ENCODE data around the gene ROBO3.

The ROBO3 gene

GRCh38 chr11:124877910-124878758 lies 12.9 kb downstream of the ROBO3 start:
- no peaks in the 10 kb centered on the region for H3K36me3 ChIP-seq
- no peak overlapping the region for H3K4me3 ChIP-seq (ENCODE audit: low read depth in 1 of 2, low read length in 1 of 2)
- TF ChIP-seq CTCF (IDR thresholded peaks at IDR 0.05): no peak
- no peak overlapping the region for H3K27ac ChIP-seq
- H3K9me3 ChIP-seq: no peaks in the 10 kb centered on the region
- peaks cover 65% of the 10 kb centered on the region for H3K27me3 ChIP-seq
- H3K4me1 ChIP-seq (ENCODE audit: control insufficient read depth in 1 of 2, insufficient read depth in 1 of 2, low read depth in 1 of 2, low read length in 1 of 2): peaks cover 9 to 17% of the 10 kb centered on the region in 2 experiments

GRCh38 chr11:124878759-124879492 lies 13.7 kb downstream of the ROBO3 start:
- Histone ChIP-seq H3K27ac (no peak overlapping the region), H3K27me3 (peaks cover 57% of the 10 kb centered on the region), H3K9me3 (no peaks in the 10 kb centered on the region), H3K36me3 (no peaks in the 10 kb centered on the region), H3K4me3 (ENCODE audit: low read depth in 1 of 2, low read length in 1 of 2) (no peak overlapping the region), H3K4me1 (ENCODE audit: control insufficient read depth in 1 of 2, insufficient read depth in 1 of 2, low read depth in 1 of 2, low read length in 1 of 2) (peaks cover 9 to 17% of the 10 kb centered on the region in 2 experiments)
- no peak for TF ChIP-seq CTCF (IDR thresholded peaks at IDR 0.05)

GRCh38 chr11:124879493-124880289 lies 14.5 kb downstream of the ROBO3 start:
- no peak overlapping the region for H3K4me3 ChIP-seq (ENCODE audit: low read depth in 1 of 2, low read length in 1 of 2)
- no peak for TF ChIP-seq CTCF (IDR thresholded peaks at IDR 0.05)
- no peaks in the 10 kb centered on the region for H3K36me3 ChIP-seq
- peaks cover 49% of the 10 kb centered on the region for H3K27me3 ChIP-seq
- no peaks in the 10 kb centered on the region for H3K9me3 ChIP-seq
- H3K27ac ChIP-seq: no peak overlapping the region
- H3K4me1 ChIP-seq (ENCODE audit: control insufficient read depth in 1 of 2, insufficient read depth in 1 of 2, low read depth in 1 of 2, low read length in 1 of 2): peaks cover 9 to 17% of the 10 kb centered on the region in 2 experiments

- no peak overlapping the region for H3K4me3 ChIP-seq (ENCODE audit: low read depth in 1 of 2, low read length in 1 of 2)
- H3K4me1 ChIP-seq (ENCODE audit: control insufficient read depth in 1 of 2, insufficient read depth in 1 of 2, low read depth in 1 of 2, low read length in 1 of 2): peaks cover 9 to 17% of the 10 kb centered on the region in 2 experiments
- no peaks in the 10 kb centered on the region for H3K36me3 ChIP-seq
- no peak for TF ChIP-seq CTCF (IDR thresholded peaks at IDR 0.05)
- peaks cover 44% of the 10 kb centered on the region for H3K27me3 ChIP-seq
- H3K9me3 ChIP-seq: no peaks in the 10 kb centered on the region
- no peak overlapping the region for H3K27ac ChIP-seq
Observed at GRCh38 chr11:124880290-124880611, 15.0 kb downstream of the ROBO3 start.

GRCh38 chr11:124880958-124881357 lies 15.7 kb downstream of the ROBO3 start:
- Histone ChIP-seq H3K36me3 (no peaks in the 10 kb centered on the region), H3K4me3 (ENCODE audit: low read depth in 1 of 2, low read length in 1 of 2) (no peak overlapping the region), H3K9me3 (no peaks in the 10 kb centered on the region), H3K4me1 (ENCODE audit: control insufficient read depth in 1 of 2, insufficient read depth in 1 of 2, low read depth in 1 of 2, low read length in 1 of 2) (peaks cover 4 to 14% of the 10 kb centered on the region in 2 experiments), H3K27ac (no peak overlapping the region), H3K27me3 (peaks cover 37% of the 10 kb centered on the region)
- no peak for TF ChIP-seq CTCF (IDR thresholded peaks at IDR 0.05)
